K562 (cell line): ENCODE results near the gene PACSIN3. TPM values are rescaled to one million over a fixed set of nuclear protein-coding genes. Genes with fewer than 3 reads are reported as not detected.

Source experiments
- AFF4 ChIP-seq: sonication (generic); formaldehyde crosslinking; IDR thresholded peaks from 2 replicates; pipeline ENCODE4 v1.8.0; 2023; ENCODE audit warnings: mild to moderate bottlenecking, missing genetic modification reagents
- EP400 ChIP-seq: fragments of 450-650 bp; IDR thresholded peaks from 2 replicates; pipeline ENCODE4 v1.6.1; 2017; ENCODE audit warnings: antibody characterized with exemption, mild to moderate bottlenecking, moderate library complexity
- L3MBTL2 ChIP-seq: fragments of 450-650 bp; IDR thresholded peaks from 2 replicates; pipeline ENCODE4 v1.6.1; 2016; ENCODE audit warnings: mild to moderate bottlenecking, moderate library complexity
- MGA ChIP-seq: fragments of 450-650 bp; IDR thresholded peaks from 2 replicates; pipeline ENCODE4 v1.6.1; 2016; ENCODE audit warnings: mild to moderate bottlenecking, moderate library complexity
- NFIX ChIP-seq: fragments of 250-450 bp; sonication (Bioruptor Pico); IDR thresholded peaks from 2 replicates; pipeline ENCODE4 v1.4.0; 2020; ENCODE audit warnings: low read depth, mild to moderate bottlenecking, moderate library complexity
- SNRNP70 ChIP-seq: fragments of 200-400 bp; formaldehyde crosslinking; optimal IDR thresholded peaks from 2 replicates; pipeline ENCODE3; 2017; ENCODE audit warnings: low read depth, low read length
- ZBTB26 ChIP-seq: fragments of 450-650 bp; formaldehyde crosslinking; IDR thresholded peaks from 2 replicates; pipeline ENCODE4 v1.4.0; 2022; ENCODE audit warnings: missing genetic modification characterization
- ZNF398 ChIP-seq: fragments of 250-450 bp; sonication (Bioruptor Pico); IDR thresholded peaks from 2 replicates; pipeline ENCODE4 v1.8.0; 2021; ENCODE audit warnings: moderate library complexity, mild to moderate bottlenecking, inconsistent platforms
- polyA plus RNA-seq, 8 experiments: library from polyadenylated mRNA; depleted of rRNA in 4 of 8; stranded (reverse) in 5 of 8; unstranded in 3 of 8; fragments of >200 nt; fragmentation: Nextera tagmentation in 2 of 8; fragmentation: Illumina TruSeq in 1 of 8; extraction: Ambion mirVana in 2 of 8; extraction: Trizol in 1 of 8; gene quantifications; 2 replicates each; pipeline versions ENCODE4 v1.2.1 to v1.2.3, GENCODE V29; 2011 to 2014; ENCODE audit warnings: inconsistent platforms in 1 of 8, missing spikeins in 1 of 8
- total RNA-seq, 7 experiments: library from RNA; depleted of rRNA in 6 of 7; stranded (reverse); fragments of >200 nt in 6 of 7; fragmentation: Illumina TruSeq in 2 of 7; extraction: Trizol in 2 of 7; gene quantifications; 2 replicates each; pipeline versions ENCODE4 v1.2.1 to v1.2.3, GENCODE V29; 2011 to 2021; ENCODE audit warnings: low replicate concordance in 1 of 7

PACSIN3 gene
- total and polyA plus RNA-seq, 9 of the 15 experiments (the other 6 are each of a cell fraction or from before 2014, with no cell fraction given): 0.13 to 18.1 (median 7.1) TPM

GRCh38 chr11:47185305-47186075, 744 bp downstream of the PACSIN3 start (continued):
- TF ChIP-seq AFF4 (CRISPR knock-in tag): no peak
- no peak for TF ChIP-seq EP400
- TF ChIP-seq ZNF398 (CRISPR knock-in tag): no peak
- TF ChIP-seq NFIX (CRISPR knock-in tag): no peak
- no peak for TF ChIP-seq MGA
- peak; percentile 26; the same call in 1 of the 2 replicates for TF ChIP-seq L3MBTL2
- no peak for TF ChIP-seq ZBTB26 (CRISPR knock-in tag)
- TF ChIP-seq SNRNP70: no peak
